ENCODE measurements around the gene AGER.

DNA sequence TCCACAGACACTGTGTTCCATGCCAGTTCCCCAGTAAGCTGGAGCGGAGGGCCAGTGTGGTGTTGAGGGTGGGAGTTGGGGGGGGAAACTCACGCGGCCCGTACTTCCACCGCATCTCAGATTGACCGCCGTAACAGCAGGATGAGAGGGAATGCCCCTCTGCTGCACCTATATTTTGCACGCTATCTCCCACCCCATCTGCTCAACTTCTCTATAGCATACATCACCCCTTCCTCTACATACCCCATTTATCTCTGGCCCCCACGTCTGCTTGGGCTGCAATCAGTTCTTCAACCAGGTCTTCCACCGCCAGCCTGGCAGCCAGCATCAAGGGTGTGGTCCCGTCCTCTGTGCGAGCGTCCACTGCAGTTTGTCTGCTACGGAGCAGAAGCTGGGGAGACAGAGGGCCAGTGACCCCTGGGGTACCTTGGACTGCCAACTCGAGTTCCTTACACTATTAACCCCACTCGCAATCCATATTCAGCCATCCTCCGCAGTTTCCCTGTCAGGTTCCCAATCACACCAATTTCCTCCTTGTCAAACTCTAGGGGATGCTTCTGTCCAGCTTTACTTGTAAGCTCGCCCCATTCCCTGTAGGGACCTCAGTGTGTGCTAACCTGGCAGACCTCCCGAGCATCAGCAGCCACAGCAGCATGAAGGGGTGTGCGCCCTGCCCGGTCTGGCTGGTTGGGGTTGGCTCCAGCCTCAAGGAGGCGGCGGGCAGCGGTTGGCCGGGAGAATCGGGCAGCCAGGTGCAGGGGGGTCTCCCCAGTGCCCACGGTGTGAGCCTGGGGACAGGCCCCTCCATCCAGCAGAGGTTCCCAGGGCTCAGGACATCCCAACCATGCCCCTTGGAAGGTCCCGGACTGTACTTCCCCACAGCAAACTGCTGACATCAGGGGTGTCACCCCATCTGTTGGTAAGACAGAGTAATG is 12.9 kb upstream of the AGER start:
- TF ChIP-seq, protein P1, sequence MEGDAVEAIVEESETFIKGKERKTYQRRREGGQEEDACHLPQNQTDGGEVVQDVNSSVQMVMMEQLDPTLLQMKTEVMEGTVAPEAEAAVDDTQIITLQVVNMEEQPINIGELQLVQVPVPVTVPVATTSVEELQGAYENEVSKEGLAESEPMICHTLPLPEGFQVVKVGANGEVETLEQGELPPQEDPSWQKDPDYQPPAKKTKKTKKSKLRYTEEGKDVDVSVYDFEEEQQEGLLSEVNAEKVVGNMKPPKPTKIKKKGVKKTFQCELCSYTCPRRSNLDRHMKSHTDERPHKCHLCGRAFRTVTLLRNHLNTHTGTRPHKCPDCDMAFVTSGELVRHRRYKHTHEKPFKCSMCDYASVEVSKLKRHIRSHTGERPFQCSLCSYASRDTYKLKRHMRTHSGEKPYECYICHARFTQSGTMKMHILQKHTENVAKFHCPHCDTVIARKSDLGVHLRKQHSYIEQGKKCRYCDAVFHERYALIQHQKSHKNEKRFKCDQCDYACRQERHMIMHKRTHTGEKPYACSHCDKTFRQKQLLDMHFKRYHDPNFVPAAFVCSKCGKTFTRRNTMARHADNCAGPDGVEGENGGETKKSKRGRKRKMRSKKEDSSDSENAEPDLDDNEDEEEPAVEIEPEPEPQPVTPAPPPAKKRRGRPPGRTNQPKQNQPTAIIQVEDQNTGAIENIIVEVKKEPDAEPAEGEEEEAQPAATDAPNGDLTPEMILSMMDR (conservative IDR thresholded peaks at IDR 0.05; ENCODE audit: low read depth, low read length) = no peak
- TF ChIP-seq CEBPB (IDR thresholded peaks at IDR 0.05; ENCODE audit: low read depth, low read length) (no peak), USF2 (IDR thresholded peaks at IDR 0.05; ENCODE audit: low read depth, low read length) (no peak), BHLHE40 (IDR thresholded peaks at IDR 0.05; ENCODE audit: low read depth, low read length) (no peak), RAD21 (IDR thresholded peaks at IDR 0.05; ENCODE audit: low read length) (no peak), ELK1 (IDR thresholded peaks at IDR 0.05; ENCODE audit: borderline replicate concordance, low read depth, low read length) (no peak), POLR2A (IDR thresholded peaks at IDR 0.05; ENCODE audit: low read depth, low read length) (no peak), MXI1 (IDR thresholded peaks at IDR 0.05; ENCODE audit: borderline replicate concordance, low read depth, low read length) (no peak)

Measured in IMR-90 (cell line).